Psoas muscle (tissue), 8 donors: ENCODE results near the gene KDM4C. TPM values are rescaled to one million over a fixed set of nuclear protein-coding genes. Genes with fewer than 3 reads are reported as not detected.

ENCODE experiments used
- ATAC-seq, 4 donors: fragments of 200-7000 bp; cut with Tn5 transposase; one replicate each; pipeline ENCODE4 v1.9.1; 2020; ENCODE audit warnings: moderate library complexity in 3 of 4, mild to moderate bottlenecking in 2 of 4
- DNase-seq, 2 donors: peaks; one replicate each; pipeline ENCODE4 v3.0.0-alpha.2; 2020
- H3K27ac ChIP-seq: fragments of 200-600 bp; one replicate; pipeline ENCODE4 v1.8.0; 2022
- H3K27me3 ChIP-seq, 3 donors: fragments of 200-600 bp in 1 of 3; one replicate each; pipeline versions ENCODE4 v1.6.1 to v1.8.0; 2013 to 2022; ENCODE audit warnings: low read length in 2 of 3, mild to moderate bottlenecking in 2 of 3, moderate library complexity in 1 of 3; ENCODE audit not compliant: insufficient read depth in 3 of 3
- H3K36me3 ChIP-seq, 2 donors: fragments of 200-600 bp in 1 of 2; one replicate each; pipeline versions ENCODE4 v1.6.1 to v1.8.0; 2013 to 2022; ENCODE audit warnings: low read depth in 1 of 2, mild to moderate bottlenecking in 1 of 2, moderate library complexity in 1 of 2; ENCODE audit not compliant: insufficient read depth in 1 of 2
- H3K4me1 ChIP-seq: fragments of 200-600 bp; one replicate; pipeline ENCODE4 v1.8.0; 2022
- H3K4me3 ChIP-seq: fragments of 200-600 bp; one replicate; pipeline ENCODE4 v1.8.0; 2022; ENCODE audit warnings: mild to moderate bottlenecking
- H3K9me3 ChIP-seq: fragments of 200-600 bp; one replicate; pipeline ENCODE4 v1.8.0; 2022
- CTCF ChIP-seq: fragments of 200-600 bp; IDR thresholded peaks from one replicate; pipeline ENCODE4 v1.8.0; 2022; ENCODE audit warnings: antibody characterized with exemption
- WGBS, 3 donors: extraction: QIAGEN DNeasy Blood & Tissue Kit; methylation state at CpG; one replicate each; pipeline versions ENCODE4 v1.1.6 to v1.1.7; 2013; 5-methylcytosine and 5-hydroxymethylcytosine counted together
- intact Hi-C, 2 donors: fragments of 100-400 bp; cut with DNase I; formaldehyde crosslinking; loops; one replicate each; pipeline versions ENCODE4 v1.11.0 to v1.14.2; 2022
- polyA plus RNA-seq, 3 donors: library from polyadenylated mRNA; stranded (reverse); fragments of 200-250 nt; gene quantifications; one replicate each; pipeline ENCODE4 v1.2.3, GENCODE V29; 2013
- total RNA-seq, 4 donors: library from RNA; stranded (reverse); fragmentation: NEBNext Ultra II Directional in 2 of 4; extraction: Animal tissue kit (Norgen Biotek cat#: 25700) in 2 of 4; gene quantifications; one replicate each; pipeline versions ENCODE4 v1.2.1 to v1.2.4, GENCODE V29; 2021 to 2023
- donor health status: healthy with polysubstance abuse.
- donor health status: DM: no; HTN: no; CAD: no; lungs with moderate emphysema.
- donor health status: Bipolar disorder and iron deficiency.
- donor health status: healthy.
- donor health status: DM: yes; HTN: yes; CAD: no.
- donor health status: DM: no; HTN: no; CAD: no.
- donor health status: DM: no; HTN: no; CAD: no.
- donor health status: DM: yes; HTN: yes; CAD: no.

The KDM4C gene
- total and polyA plus RNA-seq, 7 donors, result 2.7 to 13.0 (median 10.1) TPM

GRCh38 chr9:6910497-6910896, 152.7 kb downstream of the KDM4C start:
- no peak overlapping the region for H3K27ac ChIP-seq
- intact Hi-C loops, result no loop called here
- H3K4me1 ChIP-seq, result no peaks in the 10 kb centered on the region
- ATAC-seq (no peak), DNase-seq (no peak)
- H3K27me3 ChIP-seq, result no peaks in the 10 kb centered on the region
- no peak for TF ChIP-seq CTCF
- WGBS, 3 donors, result 92 to 94% (median 93%) methylated on average over 3 of the region's 3 CpGs
- H3K9me3 ChIP-seq, result no peaks in the 10 kb centered on the region
- H3K36me3 ChIP-seq, result no peaks in the 10 kb centered on the region
- no peak overlapping the region for H3K4me3 ChIP-seq

- no peak overlapping the region for H3K4me3 ChIP-seq
- DNase-seq (no peak), ATAC-seq (no peak)
- TF ChIP-seq CTCF, result no peak
- H3K9me3 ChIP-seq, result no peaks in the 10 kb centered on the region
- no peaks in the 10 kb centered on the region for H3K36me3 ChIP-seq
- no peaks in the 10 kb centered on the region for H3K4me1 ChIP-seq
- H3K27me3 ChIP-seq, result no peaks in the 10 kb centered on the region
- 51 to 62% (median 55%) methylated on average over 3 of the region's 3 CpGs for WGBS, 3 donors
- H3K27ac ChIP-seq, result no peak overlapping the region
- intact Hi-C loops, result no loop called here
Observed at GRCh38 chr9:6911901-6912638, 154.3 kb downstream of the KDM4C start.

GRCh38 chr9:6915635-6916034, 157.9 kb downstream of the KDM4C start:
- no peak for DNase-seq
- no peak for TF ChIP-seq CTCF
- Histone ChIP-seq H3K4me1 (no peaks in the 10 kb centered on the region), H3K27me3 (no peaks in the 10 kb centered on the region), H3K36me3 (no peaks in the 10 kb centered on the region), H3K9me3 (no peaks in the 10 kb centered on the region), H3K4me3 (no peak overlapping the region), H3K27ac (no peak overlapping the region)
- intact Hi-C loops, result no loop called here
- WGBS, 3 donors, result 53 to 61% (median 57%) methylated on average over 4 of the region's 4 CpGs
- ATAC-seq, result no peak

- DNase-seq (no peak), ATAC-seq (no peak)
- Histone ChIP-seq H3K9me3 (no peaks in the 10 kb centered on the region), H3K36me3 (no peaks in the 10 kb centered on the region), H3K27me3 (no peaks in the 10 kb centered on the region), H3K4me1 (no peaks in the 10 kb centered on the region), H3K4me3 (no peak overlapping the region), H3K27ac (no peak overlapping the region)
- intact Hi-C loops, result no loop called here
- no peak for TF ChIP-seq CTCF
Observed at GRCh38 chr9:6917162-6917561, 159.4 kb downstream of the KDM4C start.

- H3K36me3 ChIP-seq, result no peaks in the 10 kb centered on the region
- H3K9me3 ChIP-seq, result no peaks in the 10 kb centered on the region
- ATAC-seq (no peak), DNase-seq (no peak)
- H3K4me3 ChIP-seq, result no peak overlapping the region
- H3K27me3 ChIP-seq, result no peaks in the 10 kb centered on the region
- H3K4me1 ChIP-seq, result no peaks in the 10 kb centered on the region
- no peak overlapping the region for H3K27ac ChIP-seq
- intact Hi-C loops, result no loop called here
- no peak for TF ChIP-seq CTCF
Observed at GRCh38 chr9:6920041-6920440, 162.3 kb downstream of the KDM4C start.
